GDM1 (cell line): ENCODE data around the gene CDH20.

ENCODE experiments used
- DNase-seq: peaks from one replicate; lab custom pipeline; 2025; lab: John Stamatoyannopoulos, UW

Gene CDH20

DNA sequence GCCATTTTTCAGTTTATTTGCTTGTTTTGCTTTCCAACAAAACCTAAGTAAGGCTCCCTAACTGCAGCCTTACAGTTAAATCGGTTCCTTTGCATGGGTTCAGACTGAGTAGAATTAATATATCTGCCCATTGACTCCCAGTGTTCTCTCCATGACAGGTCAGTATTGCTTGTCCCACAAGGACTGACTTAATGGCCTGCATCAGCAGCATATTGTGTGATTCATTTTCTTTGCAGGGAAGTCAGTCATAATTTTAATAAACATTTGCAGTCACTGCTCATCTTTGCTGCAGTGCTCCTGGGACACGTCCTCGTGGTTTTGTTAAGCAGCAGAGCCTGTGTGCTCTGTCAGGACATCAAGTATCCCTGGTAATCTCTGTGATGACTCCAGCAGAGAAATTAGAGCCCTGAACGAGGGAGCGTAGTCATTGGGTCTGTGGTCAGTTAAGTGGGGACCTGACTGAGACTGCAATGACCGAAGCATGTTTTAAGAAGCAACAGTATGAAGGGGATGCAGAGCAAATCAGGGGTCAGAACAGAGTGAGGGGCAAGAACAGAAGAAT lies 93.3 kb downstream of the CDH20 start:
- DNase-seq: no peak

DNA sequence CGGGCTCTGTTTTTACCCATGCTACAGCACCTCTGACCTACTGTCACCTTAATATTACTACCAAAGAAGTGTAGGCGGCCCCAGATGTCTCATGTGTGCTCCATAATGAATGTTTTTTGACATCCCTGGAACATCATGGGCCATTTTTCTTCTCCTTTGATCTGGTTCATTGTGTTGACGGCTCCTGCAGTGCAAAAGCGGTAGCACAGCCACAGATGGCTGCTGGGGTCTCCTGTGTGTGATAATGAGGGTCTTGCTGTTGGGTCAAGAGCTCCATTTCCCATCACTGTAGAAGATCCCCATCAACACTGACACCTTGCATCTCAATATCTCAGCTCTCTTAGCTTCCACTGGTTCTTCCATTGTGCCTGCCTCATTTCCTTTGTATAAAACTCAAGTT lies 95.0 kb downstream of the CDH20 start:
- no peak for DNase-seq

DNA sequence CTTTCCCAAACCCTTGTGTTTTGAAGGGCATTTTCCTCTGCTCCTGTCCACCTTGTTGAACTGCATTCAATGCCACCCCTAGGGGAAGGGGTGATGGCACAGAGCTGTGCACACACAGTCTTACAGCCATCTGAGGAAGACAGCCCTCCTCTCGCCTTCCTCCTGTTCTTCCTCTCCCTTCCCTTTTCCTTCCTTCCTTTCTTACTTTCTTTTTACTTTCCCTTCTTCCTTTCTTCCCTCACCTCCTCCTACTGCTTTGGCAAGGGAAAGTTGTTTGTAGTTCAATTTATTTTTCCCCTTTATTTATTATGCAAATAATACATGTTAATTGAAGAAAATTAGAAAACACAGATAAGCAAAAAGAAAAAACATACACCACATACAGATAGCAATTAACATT lies 99.4 kb downstream of the CDH20 start:
- no peak for DNase-seq

DNA sequence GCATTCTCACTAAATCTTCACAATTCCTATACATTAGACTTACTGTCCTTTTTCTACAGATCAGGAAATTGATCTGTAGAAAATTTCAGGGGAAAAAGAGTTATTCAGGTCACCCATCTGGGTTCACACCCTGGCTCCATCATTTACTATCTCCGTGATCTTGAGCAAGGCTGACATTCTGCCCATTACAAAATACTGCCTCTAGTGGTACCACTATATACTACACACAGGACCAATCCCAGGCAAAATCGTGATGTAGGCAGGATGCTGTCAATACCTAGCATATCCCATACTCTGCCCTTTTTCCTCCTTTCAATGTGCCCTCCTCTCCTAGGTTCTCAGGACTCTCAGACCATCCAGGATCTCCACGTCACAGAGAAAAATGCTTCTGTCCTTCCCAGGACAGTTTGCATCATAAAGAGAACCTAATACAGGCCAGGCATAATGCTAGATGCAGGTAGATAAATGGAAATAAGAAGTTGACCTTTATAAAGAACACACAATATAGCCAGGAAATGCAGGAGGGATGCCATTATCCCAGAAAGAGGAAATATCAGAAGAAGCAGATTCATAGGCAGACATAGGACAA lies 101.9 kb downstream of the CDH20 start:
- no peak for DNase-seq

DNA sequence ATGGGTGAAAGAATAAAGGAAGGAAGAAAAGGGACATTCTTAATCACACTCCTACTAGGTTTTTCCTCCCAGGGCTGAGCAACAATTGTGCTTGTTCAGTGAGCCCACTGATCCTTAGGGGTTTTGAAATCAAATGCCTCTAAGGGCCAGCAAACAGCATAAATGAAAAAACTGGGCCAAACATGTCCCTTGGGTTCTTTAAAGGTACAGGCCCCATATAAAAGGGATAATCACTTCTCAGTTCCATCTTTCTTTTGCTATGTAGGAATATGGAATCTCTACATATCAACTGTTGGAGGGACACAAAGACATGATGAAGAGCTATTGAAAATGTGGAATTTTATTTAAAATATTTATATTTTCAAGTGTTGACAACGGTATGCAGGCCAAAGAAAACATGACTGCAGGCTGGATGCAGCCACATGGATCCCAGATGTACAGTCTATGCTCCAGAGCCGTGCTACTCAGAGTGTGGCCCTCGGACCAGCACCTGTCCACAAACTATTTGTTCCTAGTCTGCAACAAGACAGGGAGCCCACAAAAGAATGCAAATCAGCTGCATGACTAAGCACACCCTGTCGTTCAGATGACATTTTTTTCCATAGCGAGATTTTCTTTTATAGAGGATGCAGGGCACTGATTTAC lies 110.0 kb downstream of the CDH20 start:
- DNase-seq: no peak

DNA sequence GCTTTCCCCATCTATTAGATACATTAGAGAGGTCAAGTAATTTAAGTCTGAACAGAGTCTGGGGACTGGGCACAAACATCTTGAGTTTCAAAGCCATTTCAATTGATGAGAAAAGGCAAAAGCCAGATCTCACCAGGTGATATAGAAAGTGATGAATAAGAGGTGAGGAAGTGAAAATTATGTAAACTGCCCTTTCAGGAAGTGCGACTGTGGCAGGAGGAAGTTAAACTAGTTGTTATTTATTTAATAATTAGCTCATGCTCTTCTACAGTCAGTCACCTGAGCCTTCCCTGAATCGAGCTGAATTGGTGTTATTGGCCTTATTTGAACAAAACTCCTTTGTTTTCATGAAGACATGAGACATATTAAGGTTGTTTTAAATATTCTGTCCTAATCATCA lies 115.1 kb downstream of the CDH20 start:
- no peak for DNase-seq

DNA sequence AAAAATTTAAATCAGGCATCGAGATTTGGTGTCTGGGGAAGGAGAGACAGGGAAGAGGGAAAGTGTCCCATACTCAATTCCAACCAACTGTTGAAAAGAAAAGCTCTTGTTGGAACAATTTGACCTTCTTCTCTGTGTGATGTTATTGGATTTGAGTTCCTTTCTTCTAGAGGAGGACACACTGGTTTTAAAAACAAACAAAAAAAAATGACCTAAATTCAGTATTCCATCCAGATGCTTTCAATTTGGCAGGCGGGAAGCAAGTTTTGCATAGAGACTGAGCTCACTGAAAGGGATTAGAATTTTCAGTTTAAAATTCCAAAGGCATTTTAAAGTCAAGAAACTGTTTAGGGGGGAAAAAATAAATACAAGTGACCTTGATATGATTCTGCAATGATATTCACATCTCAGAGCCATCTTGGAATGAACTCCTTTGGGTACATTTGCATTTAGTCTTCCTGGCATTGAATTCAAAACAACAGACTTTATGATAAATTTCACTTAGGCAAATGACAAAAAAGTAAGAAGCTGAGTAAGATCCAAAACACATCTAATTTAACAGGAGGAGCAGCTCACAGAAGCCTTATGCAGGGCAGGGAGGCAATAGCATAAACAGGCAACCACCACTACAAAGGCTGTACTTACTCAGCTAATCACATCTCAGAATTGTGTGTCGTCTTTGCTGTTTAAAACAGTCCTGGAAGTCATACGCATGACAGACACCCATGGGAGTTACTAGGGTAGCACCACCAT lies 126.8 kb downstream of the CDH20 start:
- DNase-seq: no peak

DNA sequence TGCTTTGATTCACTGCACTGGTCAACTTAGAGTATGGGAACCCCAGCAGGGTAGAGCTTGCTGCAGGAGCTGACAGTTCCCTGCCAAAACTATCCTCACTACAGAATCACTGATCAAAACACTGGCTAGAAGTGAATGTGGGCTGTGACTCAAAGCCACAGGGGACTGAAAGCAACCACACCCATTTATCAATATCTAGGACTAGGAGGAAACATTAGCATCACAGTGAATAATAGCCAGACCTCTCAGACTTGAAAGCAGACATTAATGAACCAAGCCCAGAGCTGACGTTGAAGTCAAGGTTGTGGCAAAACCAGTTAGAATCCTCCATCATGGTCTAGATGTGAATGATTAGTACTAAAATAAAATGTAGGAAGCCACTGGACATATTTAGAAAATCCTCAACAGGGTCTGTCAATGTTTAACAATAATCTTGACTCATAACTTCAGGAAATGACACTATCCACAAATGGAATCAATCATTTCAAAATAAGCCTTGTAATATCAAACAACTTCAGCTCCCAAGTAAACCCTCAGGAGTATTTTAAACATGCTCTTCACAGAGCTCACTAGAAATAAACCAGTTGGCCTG lies 131.4 kb downstream of the CDH20 start:
- DNase-seq: no peak

DNA sequence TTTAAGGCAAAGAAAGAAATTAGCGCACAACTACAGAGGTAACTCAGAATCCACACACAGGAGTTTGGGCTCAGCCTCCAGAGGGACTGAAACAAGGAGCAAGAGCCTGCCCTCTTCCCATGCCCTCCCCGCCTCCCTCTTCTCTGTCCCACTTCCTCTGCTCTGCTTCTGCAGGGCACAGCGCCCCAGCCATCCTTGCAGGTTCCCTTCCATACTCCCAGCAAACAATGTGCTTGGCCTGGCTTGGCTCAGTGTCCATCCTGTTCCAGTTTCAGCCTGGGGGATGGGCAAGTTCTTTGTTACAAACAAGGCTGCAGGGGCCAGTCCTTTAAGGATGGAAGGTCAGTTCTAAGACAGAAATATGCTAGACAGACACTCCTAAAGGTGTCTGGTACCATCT lies 133.5 kb downstream of the CDH20 start:
- DNase-seq: no peak

DNA sequence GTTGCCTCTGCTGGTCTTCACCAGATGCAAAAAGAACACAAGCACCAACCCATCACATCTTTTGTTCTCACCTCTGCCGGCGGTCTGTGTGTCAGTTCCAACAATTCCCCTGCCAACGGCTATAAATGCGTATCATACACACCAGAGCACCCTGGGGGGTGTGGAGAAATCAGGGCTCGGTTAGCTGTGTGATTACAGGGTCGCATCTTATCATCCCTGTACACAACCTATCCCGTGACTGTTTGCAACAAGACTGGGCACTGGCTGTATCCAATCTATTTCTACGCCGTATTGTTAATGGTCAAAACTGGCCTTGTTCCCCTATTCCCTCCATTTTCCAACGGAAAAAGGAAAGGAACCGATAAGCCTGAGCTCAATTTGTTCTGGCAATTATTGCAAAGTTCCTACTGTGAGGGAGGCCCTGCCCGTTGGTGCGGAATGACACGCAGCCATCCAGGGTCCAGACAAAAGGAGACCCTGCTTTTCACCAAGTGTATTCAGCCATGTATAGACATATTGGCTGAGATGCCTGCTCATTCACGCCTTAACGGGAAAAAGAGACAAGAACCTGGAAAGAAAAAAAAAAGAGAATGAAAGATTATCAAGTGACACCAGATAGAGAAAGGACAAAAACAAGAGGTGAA lies 136.9 kb downstream of the CDH20 start:
- DNase-seq: no peak

DNA sequence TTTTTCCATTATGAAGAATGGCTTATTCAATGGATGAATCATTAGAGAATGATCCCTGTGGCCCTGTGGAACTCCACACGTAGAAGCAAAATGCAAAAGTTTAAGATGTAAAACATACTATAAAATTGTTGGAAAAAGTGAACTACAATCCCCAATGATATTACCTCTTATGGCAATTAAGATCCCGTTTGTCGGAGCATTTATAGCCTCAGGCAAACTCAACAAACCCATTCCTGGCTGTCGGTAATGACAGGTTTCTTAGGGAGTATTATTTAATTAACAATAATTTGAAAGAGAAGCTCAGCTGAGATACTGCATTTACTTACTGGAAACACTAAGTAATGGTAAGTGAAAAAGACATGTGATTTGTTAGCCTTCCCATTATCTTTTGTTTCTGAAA lies 138.3 kb downstream of the CDH20 start:
- no peak for DNase-seq

DNA sequence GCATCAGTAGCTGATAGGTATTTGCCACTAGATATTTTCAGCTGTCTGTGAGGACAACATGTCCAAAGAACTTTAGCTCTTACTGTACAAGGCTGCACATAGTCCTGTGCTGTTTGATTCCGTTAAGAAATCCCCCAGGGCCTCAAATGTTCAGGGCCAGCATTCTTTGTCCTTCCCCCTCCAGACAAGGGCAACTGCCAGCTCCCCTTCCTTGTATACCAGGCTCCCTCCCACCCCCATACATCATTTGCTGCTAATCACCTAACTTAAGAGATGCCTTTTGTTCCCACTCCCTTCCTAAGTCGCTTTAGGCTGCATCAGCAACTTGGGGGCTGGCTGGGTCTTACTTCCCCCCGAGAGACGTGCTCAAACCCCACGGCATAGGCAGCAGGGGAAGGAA lies 138.7 kb downstream of the CDH20 start:
- DNase-seq: no peak

DNA sequence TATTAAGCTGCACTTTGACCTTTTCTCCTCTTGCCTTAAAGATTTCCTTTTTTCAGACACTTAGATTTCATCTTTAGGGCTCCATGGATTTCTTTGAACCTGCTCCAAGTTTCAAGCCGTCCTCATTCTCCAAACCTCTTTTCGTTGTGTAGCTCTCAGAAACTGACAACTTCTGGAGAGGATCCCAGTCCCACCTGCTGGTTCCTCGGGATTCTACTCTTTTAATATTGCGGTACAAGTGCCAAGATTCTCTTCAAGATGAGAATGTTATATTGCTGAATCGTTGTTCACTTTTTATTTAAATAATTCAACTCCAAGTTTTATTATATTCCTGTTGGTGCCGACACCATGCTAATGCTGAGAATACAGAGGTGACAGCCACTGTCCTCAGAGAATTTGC lies 141.1 kb downstream of the CDH20 start:
- no peak for DNase-seq

DNA sequence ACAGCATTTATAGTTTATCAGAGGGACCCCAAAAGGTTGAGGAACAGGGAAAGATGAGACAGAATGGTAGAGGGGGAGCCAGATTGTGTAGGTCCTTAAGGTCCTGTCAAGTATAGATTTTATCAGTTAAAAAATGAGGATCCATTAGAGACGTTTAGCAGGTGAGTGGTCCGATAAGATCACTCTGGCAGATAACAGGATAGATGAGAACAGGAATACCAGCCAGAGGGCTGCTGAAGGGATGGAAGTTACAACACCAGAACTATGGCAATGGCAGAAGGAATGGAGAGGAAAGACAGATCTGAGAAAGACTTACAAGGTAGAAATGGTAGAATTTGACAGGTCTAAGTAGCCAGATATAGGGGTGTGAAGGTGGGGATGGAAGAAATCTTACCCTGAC lies 141.7 kb downstream of the CDH20 start:
- DNase-seq: no peak

DNA sequence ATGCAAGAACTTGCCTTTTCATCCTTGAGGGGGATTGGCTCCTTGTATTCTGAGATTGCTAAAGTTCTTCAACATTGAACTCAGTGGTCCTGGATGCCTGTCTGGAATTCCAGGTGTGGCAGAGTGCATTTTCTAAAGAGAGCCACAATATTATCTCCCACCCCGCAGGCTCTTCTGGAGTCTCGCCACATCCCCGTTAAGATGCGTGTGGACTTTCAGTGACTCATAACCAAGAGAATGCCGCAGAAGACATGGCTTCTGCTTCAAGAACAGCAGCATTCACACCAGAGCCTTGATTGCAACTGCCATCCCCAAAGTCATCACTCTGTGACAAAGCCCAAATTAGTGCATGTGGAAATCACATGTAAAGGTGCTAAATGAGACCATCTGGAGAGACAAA lies 142.7 kb downstream of the CDH20 start:
- no peak for DNase-seq

DNA sequence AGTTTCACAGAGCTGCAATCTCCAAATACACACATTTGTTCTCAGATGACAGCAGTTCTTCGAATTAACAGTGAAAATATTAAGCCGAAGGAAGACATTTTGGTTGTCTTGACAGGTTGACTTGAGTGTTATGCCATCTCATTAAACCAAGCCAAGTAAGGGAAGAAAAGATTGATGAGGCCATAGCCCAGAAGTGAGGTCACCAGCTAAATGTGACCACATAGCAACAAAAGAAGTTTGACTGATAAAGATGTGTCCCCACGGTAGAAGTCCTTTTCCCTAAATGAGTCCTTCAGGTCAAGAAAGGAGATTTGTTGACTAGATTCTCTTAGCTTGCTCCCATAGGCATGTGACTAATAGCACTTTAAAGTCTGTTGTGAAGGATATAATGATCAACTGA lies 156.1 kb downstream of the CDH20 start:
- DNase-seq: no peak

DNA sequence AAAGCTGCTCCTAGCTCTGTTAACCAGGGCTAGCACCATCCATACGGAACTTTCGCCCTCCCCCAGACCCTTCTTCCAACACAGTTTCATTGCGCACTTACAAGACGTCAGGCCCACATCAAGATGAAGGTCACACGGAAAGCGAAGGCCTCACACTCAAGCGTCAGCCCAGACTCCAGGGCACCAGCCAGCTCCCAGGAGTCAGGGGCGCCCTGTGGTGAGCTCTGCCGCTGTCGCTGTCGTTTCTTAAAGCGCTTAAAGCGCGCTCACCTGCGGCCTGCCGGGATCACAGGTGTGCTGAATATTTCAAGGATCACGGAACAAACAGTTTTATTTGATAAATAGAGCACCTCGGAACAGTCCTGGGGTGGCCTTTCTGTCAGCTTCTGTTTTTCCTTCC lies 163.1 kb downstream of the CDH20 start:
- no peak for DNase-seq

DNA sequence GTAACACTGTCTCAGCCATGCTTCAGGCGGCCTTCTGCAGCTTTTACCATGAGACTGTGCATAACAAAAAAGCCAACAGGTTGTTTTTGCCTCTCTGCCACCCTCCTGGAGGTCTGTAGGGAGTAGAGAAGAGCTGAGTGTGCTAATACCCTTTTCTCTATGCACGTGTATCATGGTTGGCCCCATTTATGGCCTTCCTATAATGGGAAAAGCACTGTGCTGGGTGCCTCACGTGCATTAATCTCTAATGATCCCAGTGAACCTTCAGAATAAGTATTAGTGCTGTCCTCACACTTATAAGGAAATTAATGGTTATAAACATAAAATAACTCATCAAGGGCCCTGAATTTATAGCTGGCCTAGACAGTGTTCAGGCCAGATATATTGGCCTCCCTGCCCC lies 164.2 kb downstream of the CDH20 start:
- DNase-seq: no peak

DNA sequence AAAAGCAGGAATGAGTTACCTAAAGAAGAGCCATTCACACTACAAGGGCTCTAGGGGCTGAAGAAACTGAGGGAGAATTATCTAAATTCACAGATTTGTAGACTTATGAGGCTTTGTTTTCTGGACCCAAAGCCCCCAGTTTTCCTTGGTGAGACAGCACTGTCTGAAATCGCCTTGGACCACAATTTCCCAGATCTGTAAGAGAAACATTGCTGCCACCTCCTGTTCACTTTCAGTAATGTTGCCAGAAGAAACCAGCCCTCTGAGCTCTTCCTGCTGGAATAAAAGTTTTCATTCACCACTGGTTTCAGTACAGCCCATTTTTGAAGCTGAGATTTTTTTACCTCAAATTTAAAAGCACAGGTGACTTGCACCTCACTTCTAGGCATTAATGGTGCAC lies 169.2 kb downstream of the CDH20 start:
- no peak for DNase-seq

DNA sequence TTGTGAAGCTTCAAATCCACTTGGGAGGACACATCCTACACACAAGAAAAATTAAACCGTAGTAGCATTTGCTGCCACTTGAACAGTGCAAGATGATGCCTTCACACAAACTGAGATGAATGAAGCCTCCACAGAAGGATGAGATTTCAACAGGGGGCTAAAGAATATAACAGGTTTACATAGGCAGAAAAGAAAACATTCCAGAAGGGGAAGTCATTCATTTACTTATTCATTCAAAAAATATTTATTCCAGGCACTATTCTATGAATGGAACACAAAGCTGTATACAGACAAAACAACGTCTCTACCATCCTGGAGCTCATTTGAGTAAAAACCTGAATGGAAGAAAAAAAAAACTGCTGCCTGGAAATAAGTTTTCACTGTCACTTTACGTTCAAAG lies 170.5 kb downstream of the CDH20 start:
- no peak for DNase-seq

DNA sequence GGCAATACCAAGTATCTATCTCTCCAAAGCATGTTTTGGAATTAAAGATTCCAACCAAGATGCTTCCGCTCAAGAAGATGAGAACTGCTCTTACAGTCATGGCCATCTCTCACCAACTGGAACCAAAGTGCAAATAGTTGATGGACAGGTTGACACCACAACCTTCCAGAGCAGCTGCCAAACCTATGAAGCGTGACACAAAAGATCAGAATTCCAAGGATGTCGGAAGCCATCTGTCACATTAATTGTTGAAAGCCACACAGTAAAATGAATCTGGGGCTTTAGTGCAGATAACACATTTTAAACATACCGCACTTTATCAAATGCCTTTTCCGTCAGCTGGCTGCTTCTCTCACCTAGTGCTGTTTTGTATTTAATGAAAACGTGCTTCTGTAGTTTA lies 195.7 kb downstream of the CDH20 start:
- DNase-seq: no peak

DNA sequence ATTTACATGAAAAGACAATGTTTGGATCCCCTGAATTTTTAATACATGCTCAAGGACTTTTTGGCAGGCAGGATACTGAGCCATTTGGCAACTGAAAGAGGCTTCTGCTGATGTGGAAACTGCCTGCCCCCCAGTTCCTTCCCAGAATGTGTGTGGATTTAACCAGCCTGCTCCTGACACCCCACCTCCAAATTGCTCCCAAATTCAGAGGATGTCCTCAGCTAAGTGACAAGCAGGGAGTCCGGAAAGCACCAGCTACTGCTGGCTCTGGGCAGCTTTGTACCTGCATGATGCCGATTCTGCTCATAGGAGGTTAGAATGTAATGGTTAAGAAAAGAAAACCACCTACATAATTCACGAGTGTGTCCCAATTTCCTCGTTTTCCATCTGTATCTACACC lies 197.5 kb downstream of the CDH20 start:
- DNase-seq: no peak

DNA sequence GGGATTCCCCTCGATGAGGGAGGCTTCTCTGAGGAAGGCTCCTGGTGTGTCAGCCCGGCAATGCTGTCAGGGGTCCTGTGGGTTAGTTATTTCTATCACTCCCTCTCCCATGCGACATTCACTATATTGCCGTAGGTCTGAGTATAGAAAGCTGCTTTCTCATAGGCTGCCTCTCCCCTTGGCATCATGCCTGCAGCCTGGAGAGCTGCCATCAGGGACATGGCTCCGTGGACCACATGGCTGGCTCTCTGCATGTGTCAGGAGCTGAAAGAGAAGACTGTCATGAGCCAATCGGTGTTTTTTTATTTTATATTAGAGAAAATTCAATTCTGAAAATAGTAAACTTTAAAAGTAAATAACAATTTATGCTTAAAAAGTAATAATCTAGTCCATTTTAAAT lies 198.0 kb downstream of the CDH20 start:
- DNase-seq: no peak
